HG03520 (cell line): Measurements from ENCODE around the gene CERS1.

ENCODE experiments used
- ATAC-seq: cut with Tn5 transposase; IDR thresholded peaks from one replicate; pipeline ENCODE4 v1.9.1; 2021; ENCODE audit warnings: mild to moderate bottlenecking, moderate library complexity; ENCODE audit not compliant: unreplicated experiment

CERS1 gene

GRCh38 chr19:18895824-18896341 lies at the start of gene CERS1:
CERS1 (minus strand) TSS chr19:18896158; CDS start chr19:18896072, 86 bp downstream.
- no peak for ATAC-seq

GRCh38 chr19:18945297-18945696 lies 49.3 kb upstream of the CERS1 start:
- ATAC-seq, result no peak

- no peak for ATAC-seq
Observed at GRCh38 chr19:18943465-18943864, 47.5 kb upstream of the CERS1 start.

- ATAC-seq, result no peak
Observed at GRCh38 chr19:18942692-18943091, 46.7 kb upstream of the CERS1 start.

- no peak for ATAC-seq
Observed at GRCh38 chr19:18941628-18942354, 45.8 kb upstream of the CERS1 start.

GRCh38 chr19:18940769-18941627 lies 45.0 kb upstream of the CERS1 start, which contains the start of gene HOMER3:
HOMER3 (minus strand) TSS chr19:18941217; CDS start chr19:18938982, 2,235 bp downstream.
- no peak for ATAC-seq

- ATAC-seq, result no peak
Observed at GRCh38 chr19:18939922-18940768, 44.2 kb upstream of the CERS1 start.

GRCh38 chr19:18939163-18939562 lies 43.2 kb upstream of the CERS1 start:
- ATAC-seq, result no peak

- ATAC-seq, result no peak
Observed at GRCh38 chr19:18933297-18933696, 37.3 kb upstream of the CERS1 start.

GRCh38 chr19:18932216-18932841 lies 36.4 kb upstream of the CERS1 start:
- no peak for ATAC-seq

- ATAC-seq, result no peak
Observed at GRCh38 chr19:18931316-18932162, 35.6 kb upstream of the CERS1 start.

GRCh38 chr19:18929311-18929710 lies 33.4 kb upstream of the CERS1 start:
- no peak for ATAC-seq

- ATAC-seq, result no peak
Observed at GRCh38 chr19:18928018-18928805, 32.3 kb upstream of the CERS1 start.

- ATAC-seq, result no peak
Observed at GRCh38 chr19:18924684-18925213, 28.8 kb upstream of the CERS1 start.

GRCh38 chr19:18922228-18922985 lies 26.4 kb upstream of the CERS1 start:
- ATAC-seq, result no peak

- ATAC-seq, result no peak
Observed at GRCh38 chr19:18921593-18921992, 25.6 kb upstream of the CERS1 start.

GRCh38 chr19:18920400-18920799 lies 24.4 kb upstream of the CERS1 start:
- ATAC-seq, result no peak

GRCh38 chr19:18919900-18920214 lies 23.9 kb upstream of the CERS1 start:
- no peak for ATAC-seq
